ENCODE measurements around the gene IP6K3.

The IP6K3 gene

GRCh38 chr6:33723371-33724085, 23.2 kb downstream of the IP6K3 start:
- no peak for DNase-seq (ENCODE audit: low read depth)

- no peak for DNase-seq (ENCODE audit: low read depth)
Measured at GRCh38 chr6:33722103-33722623, 24.5 kb downstream of the IP6K3 start.

GRCh38 chr6:33721508-33721907, 25.2 kb downstream of the IP6K3 start:
- no peak for DNase-seq (ENCODE audit: low read depth)

GRCh38 chr6:33720998-33721397, 25.7 kb downstream of the IP6K3 start:
- no peak for DNase-seq (ENCODE audit: low read depth)

DNA sequence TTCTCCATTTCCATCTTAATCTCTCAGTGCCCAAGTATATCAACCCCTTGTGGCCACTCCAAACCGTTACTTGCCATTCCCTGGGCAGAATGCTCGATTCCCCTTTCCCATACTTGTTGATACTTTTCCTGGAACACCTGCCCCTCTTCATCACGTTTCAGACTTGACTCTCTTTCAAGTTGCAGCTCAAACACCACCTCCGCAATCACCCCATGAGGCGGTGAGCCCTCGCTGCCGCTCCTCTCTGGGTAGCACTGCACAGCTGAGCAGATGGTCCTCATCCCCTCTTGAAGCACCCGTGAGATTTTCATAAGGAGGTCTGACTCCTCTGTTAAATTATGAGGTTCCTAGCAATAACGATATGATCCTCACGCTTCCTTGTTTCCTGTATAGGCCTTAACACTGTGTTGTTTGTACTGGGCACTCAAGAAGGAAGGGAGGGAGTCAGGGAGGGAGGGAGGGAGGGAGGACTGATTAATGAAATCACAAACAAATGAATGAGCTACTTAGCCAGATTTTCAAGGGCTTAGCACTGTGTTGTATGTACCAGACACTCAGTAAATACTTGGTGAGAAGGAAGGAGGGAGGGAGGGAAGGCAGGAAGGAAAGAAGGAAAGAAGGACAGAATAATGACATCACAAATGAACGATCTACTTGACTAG, 27.2 kb downstream of the IP6K3 start:
- no peak for DNase-seq (ENCODE audit: low read depth)

DNA sequence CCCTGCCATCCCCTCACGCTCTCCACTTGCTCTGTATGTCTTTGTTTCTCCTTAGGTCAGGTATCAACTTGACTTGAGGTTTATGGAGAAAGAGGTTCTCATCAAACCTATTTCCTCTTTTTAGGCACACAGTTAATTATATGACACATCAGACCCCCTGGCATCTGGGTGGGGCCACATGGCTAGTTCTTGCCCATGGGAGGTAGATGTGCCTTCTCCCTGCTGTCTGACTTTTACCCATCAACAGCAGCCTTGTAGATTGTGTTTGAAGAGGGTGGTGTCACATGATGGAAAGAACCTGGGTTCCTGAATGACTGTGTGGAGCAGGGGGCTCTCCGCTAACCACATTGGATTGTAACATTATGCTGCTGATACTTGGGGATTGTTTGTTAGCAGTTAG, 28.0 kb downstream of the IP6K3 start:
- no peak for DNase-seq (ENCODE audit: low read depth)

- DNase-seq (ENCODE audit: low read depth): no peak
Measured at GRCh38 chr6:33717934-33718455, 28.7 kb downstream of the IP6K3 start.

GRCh38 chr6:33716890-33717632, 29.6 kb downstream of the IP6K3 start:
- no peak for DNase-seq (ENCODE audit: low read depth)

GRCh38 chr6:33716379-33716778, 30.3 kb downstream of the IP6K3 start:
- no peak for DNase-seq (ENCODE audit: low read depth)

DNA sequence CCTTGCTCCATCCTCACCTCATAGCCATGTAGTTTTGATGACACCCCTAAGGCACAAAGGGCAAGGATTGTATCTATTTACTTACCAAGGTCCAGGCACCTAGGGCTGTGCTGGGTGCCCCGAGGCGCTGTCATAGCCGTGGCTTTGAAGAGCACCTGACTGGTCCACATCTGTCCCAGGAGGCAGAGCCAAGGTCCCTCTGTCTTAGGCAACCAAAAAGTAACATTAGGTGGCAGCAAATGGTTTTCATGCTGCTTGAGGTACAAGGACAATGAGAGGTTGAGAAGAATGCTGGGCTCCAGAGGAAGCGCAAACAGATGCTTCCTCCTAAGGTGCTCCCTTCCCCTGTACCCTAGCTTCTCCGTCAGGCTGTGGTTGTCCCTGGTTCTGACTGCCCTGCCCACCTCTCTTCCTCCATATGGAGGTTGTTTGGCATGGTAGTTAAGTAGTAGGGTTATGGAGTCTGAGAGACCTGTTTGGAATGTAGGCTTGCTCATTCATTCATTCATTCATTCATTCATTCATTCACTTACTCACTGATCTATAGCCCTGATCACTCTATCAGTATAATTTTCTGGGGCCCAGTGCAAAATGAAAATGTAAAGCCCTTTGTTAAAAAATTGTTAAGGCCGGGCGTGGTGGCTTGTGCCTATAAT, 32.2 kb downstream of the IP6K3 start:
- DNase-seq (ENCODE audit: low read depth): no peak

GRCh38 chr6:33713786-33714185, 32.9 kb downstream of the IP6K3 start:
- DNase-seq (ENCODE audit: low read depth): no peak

GRCh38 chr6:33712914-33713313, 33.8 kb downstream of the IP6K3 start:
- no peak for DNase-seq (ENCODE audit: low read depth)

DNA sequence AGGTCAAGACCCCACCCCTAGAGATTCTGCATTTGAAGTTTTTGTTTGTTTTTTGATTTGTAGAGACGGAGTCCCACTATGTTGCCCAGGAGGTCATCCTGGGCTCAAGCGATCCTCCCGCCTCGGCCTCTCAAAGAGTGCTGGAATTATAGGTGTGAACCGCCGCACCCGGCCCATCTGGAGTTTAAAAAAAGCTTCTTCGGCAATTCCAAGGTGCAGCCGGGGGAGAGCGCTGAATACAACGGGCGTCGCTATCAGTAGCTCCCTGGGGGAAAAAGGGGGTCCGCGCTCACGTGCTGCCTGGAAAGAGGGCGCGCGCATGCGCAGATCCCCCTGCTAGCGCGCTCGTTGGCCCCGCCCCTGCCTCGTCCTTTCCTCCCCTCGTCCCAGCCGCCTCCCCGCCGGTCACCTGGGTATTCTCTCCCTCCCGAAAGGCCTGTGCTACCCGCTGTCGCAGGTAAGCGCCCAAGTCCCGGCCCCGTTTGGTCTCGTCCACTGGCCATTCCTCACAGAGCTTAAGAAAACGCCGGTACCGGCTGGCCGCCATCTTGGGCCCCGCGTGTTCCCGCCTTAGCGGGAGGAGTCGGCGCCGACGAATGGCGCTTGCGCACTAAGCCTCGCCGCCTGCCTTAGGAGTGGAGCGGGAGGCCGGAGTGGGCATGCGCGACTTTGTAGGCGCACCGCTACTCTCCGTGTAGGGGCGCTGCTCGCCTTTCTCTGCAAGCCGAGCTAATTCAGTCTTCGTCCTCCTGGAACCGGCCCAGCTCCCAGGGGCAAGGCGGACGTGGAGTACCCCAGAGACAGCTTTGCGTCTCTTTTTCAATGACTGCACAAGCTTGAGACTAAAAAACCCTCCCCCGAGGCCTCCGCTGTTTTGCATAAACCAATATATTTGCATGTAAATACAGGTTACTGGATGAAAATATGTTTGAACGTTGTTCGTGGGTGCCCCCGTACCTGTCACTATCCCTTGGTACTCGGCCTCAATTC, 35.3 kb downstream of the IP6K3 start, which contains the start of gene UQCC2:
Gene UQCC2, minus strand, starts transcription at position 561 of the 990 bp plus-strand sequence. Its CDS starts 14 bp downstream, at position 547.
- peak; percentile 94 for DNase-seq (ENCODE audit: low read depth)

GRCh38 chr6:33710296-33711121, 36.2 kb downstream of the IP6K3 start:
- no peak for DNase-seq (ENCODE audit: low read depth)

DNA sequence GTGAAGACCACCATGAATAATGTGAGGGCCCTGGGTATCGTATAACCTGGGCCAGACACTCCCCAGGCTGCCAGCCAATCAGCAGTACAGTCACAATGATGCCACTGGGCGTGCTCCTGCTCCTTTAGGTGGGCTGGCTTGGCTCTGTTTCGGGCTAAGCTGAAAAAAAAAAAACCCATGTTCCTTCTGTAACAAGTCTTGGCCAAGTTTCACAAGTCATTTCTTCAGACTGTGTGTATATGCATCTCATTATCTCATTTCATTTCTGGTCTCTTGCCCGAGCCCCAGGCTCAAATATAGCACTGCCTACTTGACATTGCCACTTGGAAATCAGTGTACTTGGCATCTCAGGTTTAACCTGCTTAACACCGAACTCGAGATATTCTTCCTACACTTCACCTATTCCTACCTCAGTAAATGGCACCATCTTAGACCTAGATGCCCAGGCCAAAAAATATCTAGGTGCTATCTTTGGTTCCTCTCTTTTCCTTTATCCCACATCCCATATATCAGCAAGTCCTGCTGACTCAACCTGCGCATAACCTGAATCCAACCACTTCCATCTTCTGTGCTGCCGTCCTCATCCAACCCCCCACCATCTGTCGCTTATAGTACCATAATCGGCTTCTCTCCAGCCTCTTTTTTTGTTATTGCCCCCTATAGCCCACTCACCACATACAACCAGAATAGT, 37.0 kb downstream of the IP6K3 start:
- DNase-seq (ENCODE audit: low read depth): no peak

DNA sequence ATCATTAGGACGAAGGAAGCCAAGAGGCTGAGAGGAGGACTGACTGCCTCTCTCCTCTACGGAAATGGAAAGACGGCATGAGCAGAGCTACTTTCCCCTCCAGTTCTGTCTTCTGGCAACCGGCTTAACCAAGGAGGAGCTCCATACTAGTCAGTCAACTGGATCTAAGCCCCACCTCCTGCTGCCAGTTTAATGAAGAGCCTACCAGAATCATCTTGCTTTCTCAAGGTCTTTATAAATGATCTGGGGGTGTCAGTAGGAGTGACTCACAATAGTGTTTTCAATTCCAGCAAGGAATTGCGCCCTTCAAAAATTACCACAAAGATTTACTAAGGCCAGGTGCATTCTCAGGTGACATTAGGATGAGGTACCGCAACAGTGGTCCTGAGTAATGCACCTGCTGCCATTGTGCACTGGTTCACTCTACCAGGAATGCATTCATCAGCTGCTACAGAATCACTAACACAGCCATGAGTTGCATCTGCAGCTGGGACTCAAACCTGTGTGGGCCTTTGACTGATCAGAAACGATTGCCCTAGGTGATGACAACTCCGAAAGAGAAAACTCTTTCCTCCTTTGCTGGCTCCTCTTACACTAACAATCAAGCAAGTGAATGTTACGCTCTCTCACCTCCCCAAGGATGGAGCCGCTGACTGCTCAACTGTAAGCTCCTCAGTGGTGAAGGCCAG, 38.0 kb downstream of the IP6K3 start:
- DNase-seq (ENCODE audit: low read depth): no peak

DNA sequence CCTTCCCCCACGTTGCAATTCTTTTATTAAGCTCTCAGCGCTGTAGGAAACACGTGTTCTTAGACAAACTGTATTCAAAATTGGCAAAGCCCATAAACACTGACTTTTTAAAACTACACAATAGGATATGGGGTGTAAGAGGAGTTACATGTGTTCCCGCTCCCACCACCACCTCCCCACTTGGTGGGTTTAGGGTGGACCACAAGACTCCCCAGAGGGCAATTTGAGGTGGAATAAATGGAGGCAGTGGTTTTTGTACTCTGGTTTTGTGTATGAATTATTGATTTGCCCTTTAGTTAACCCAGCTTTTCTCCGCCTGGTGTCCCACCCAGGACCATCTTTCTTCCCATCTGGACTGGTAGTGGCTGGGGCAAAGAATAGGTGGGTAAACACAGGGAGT, 38.9 kb downstream of the IP6K3 start:
- no peak for DNase-seq (ENCODE audit: low read depth)

DNA sequence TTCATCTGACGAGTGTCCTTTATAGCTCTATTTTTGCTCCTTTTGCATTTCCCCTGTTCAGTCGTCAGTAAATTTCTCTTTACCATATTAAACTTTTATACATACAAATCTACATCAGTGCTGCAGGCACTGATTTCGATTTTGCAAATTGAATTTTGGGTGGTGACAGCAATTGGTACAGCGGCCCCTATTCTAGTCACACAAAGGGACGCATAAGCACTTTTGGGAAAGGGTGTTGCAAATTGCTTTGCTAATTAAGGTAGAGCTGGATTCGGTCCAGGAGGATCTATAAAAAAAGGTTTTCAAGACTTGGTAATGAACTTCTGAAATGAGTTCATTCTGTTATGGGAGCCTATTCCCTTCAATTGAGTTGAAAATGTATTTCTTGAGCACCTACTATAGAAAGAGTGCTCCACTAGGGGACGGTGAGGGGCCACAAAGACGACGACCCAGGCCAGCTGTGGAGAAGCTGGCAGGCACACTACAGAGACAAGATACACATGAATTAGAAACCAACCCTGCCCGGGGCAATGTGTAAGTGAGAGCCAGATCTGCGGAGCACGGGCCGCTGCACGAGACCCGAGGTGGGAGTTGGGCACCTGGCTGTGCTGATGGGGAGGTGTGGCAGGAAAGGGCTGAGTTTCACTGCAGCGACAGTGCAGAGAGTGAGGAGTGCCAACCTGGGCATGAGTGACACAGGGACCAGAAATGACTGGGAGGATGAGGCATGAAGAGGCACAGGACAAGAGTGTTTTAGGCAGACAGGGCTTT, 40.6 kb downstream of the IP6K3 start:
- DNase-seq (ENCODE audit: low read depth): no peak

Measured in activated T-cell treated with anti-CD3 and anti-CD28 coated beads for 24 hours (primary cell).